GM20431 (cell line): ENCODE measurements around the gene RPUSD2.
"Not testable (repeated sequence)": the region's sequence is repeated elsewhere in the genome, so short reads cannot be mapped to it uniquely, and the experiment has no call there.

Source experiments
- in situ Hi-C: fragments of 300-500 bp; cut with MseI, MboI; formaldehyde crosslinking; loops from one replicate; pipeline ENCODE4 v1.15.0; 2020; ENCODE audit warnings: low sequenced_read_pairs; ENCODE audit not compliant: unreplicated experiment

The RPUSD2 gene

GRCh38 chr15:40564591-40565332, 4.3 kb upstream of the RPUSD2 start, which contains the start of gene CCDC32:
Gene CCDC32 (minus strand): TSS chr15:40565042. CDS start chr15:40563015, 2,027 bp downstream.
- in situ Hi-C loops = no loop called here

- in situ Hi-C loops = no loop called here
Observed at GRCh38 chr15:40565333-40566238, 3.5 kb upstream of the RPUSD2 start.

- in situ Hi-C loops = no loop called here
Observed at GRCh38 chr15:40567111-40567510, 2.0 kb upstream of the RPUSD2 start.

GRCh38 chr15:40575113-40575512, 6.0 kb downstream of the RPUSD2 start:
- in situ Hi-C loops = no loop called here

- in situ Hi-C loops = not testable (repeated sequence)
Observed at GRCh38 chr15:40576914-40577313, 7.8 kb downstream of the RPUSD2 start.

GRCh38 chr15:40578892-40579291, 9.8 kb downstream of the RPUSD2 start:
- in situ Hi-C loops = no loop called here

- in situ Hi-C loops = not testable (repeated sequence)
Observed at GRCh38 chr15:40581796-40582195, 12.7 kb downstream of the RPUSD2 start.

GRCh38 chr15:40582726-40583246, 13.7 kb downstream of the RPUSD2 start:
- in situ Hi-C loops = no loop called here

GRCh38 chr15:40584191-40584590, 15.1 kb downstream of the RPUSD2 start:
- in situ Hi-C loops = no loop called here

GRCh38 chr15:40590667-40591050, 21.6 kb downstream of the RPUSD2 start:
- in situ Hi-C loops = no loop called here

- in situ Hi-C loops = no loop called here
Observed at GRCh38 chr15:40591389-40591788, 22.3 kb downstream of the RPUSD2 start.

GRCh38 chr15:40593165-40593564, 24.1 kb downstream of the RPUSD2 start:
- in situ Hi-C loops = no loop called here

GRCh38 chr15:40593588-40594428, 24.7 kb downstream of the RPUSD2 start, which contains the start of gene KNL1:
Gene KNL1 (plus strand): TSS chr15:40594249. CDS start chr15:40602932, 8,683 bp downstream.
- in situ Hi-C loops = no loop called here

- in situ Hi-C loops = no loop called here
Observed at GRCh38 chr15:40594429-40594836, 25.3 kb downstream of the RPUSD2 start.

- in situ Hi-C loops = no loop called here
Observed at GRCh38 chr15:40595219-40595618, 26.1 kb downstream of the RPUSD2 start.

GRCh38 chr15:40595773-40596172, 26.7 kb downstream of the RPUSD2 start:
- in situ Hi-C loops = no loop called here

GRCh38 chr15:40597024-40597423, 27.9 kb downstream of the RPUSD2 start:
- in situ Hi-C loops = no loop called here

- in situ Hi-C loops = no loop called here
Observed at GRCh38 chr15:40598126-40598525, 29.0 kb downstream of the RPUSD2 start.

GRCh38 chr15:40598672-40599071, 29.6 kb downstream of the RPUSD2 start:
- in situ Hi-C loops = no loop called here

GRCh38 chr15:40600956-40601355, 31.9 kb downstream of the RPUSD2 start:
- in situ Hi-C loops = no loop called here
